Astrocyte (in vitro differentiated cells and primary cell): ENCODE data around the gene MTUS2. TPM values are rescaled to one million over a fixed set of nuclear protein-coding genes. Genes with fewer than 3 reads are reported as not detected.

Source experiments
- DNase-seq: peaks from one replicate; pipeline ENCODE4 v3.0.0-alpha.2; 2010; ENCODE audit warnings: low read depth
- FAIRE-seq: peaks from 2 replicates; lab custom pipeline; 2011; peaks lifted over from hg19 to GRCh38; lab: Jason Lieb, UNC
- H2AFZ ChIP-seq: 2 replicates; pipeline ENCODE4 v1.6.0; 2012; ENCODE audit warnings: low read depth, low read length, inconsistent platforms
- H3K27ac ChIP-seq: 2 replicates; pipeline ENCODE4 v1.5.1; 2011; ENCODE audit warnings: low read depth, low read length, inconsistent platforms
- H3K27me3 ChIP-seq: 2 replicates; pipeline ENCODE4 v1.6.0; 2011; ENCODE audit warnings: low read length, inconsistent platforms; ENCODE audit not compliant: insufficient read depth
- H3K36me3 ChIP-seq: 2 replicates; pipeline ENCODE4 v1.5.1; 2011; ENCODE audit warnings: low read length, inconsistent platforms; ENCODE audit not compliant: insufficient read depth
- H3K4me1 ChIP-seq: 2 replicates; pipeline ENCODE4 v1.5.1; 2011; ENCODE audit warnings: low read length, inconsistent platforms; ENCODE audit not compliant: insufficient read depth
- H3K4me2 ChIP-seq: 2 replicates; pipeline ENCODE4 v1.6.0; 2012; ENCODE audit warnings: low read length, inconsistent platforms
- H3K4me3 ChIP-seq: 2 replicates; pipeline ENCODE4 v1.5.1; 2011; ENCODE audit warnings: low read depth, mild to moderate bottlenecking, low read length, inconsistent platforms; ENCODE audit not compliant: insufficient read depth
- H3K79me2 ChIP-seq: 2 replicates; pipeline ENCODE4 v1.6.0; 2012; ENCODE audit warnings: mild to moderate bottlenecking, low read length, inconsistent platforms; ENCODE audit not compliant: insufficient read depth
- H3K9ac ChIP-seq: 2 replicates; pipeline ENCODE4 v1.6.0; 2012; ENCODE audit warnings: mild to moderate bottlenecking, low read length, inconsistent platforms
- H3K9me3 ChIP-seq: 2 replicates; pipeline ENCODE4 v1.5.1; 2012; ENCODE audit warnings: low read depth, mild to moderate bottlenecking, low read length, inconsistent platforms; ENCODE audit not compliant: insufficient read depth
- H4K20me1 ChIP-seq: 2 replicates; pipeline ENCODE4 v1.6.0; 2012; ENCODE audit warnings: low read length, inconsistent platforms; ENCODE audit not compliant: insufficient read depth
- H3K27ac Mint-ChIP-seq: one replicate; pipeline ENCODE4 v1.8.0; 2021; ENCODE audit warnings: mild to moderate bottlenecking, mixed read lengths; ENCODE audit not compliant: unreplicated experiment
- H3K27me3 Mint-ChIP-seq: one replicate; pipeline ENCODE4 v1.8.0; 2021; ENCODE audit warnings: low read depth, mixed read lengths; ENCODE audit not compliant: unreplicated experiment
- H3K36me3 Mint-ChIP-seq: one replicate; pipeline ENCODE4 v1.8.0; 2021; ENCODE audit warnings: low read depth, mixed read lengths; ENCODE audit not compliant: unreplicated experiment
- H3K4me1 Mint-ChIP-seq: one replicate; pipeline ENCODE4 v1.8.0; 2021; ENCODE audit warnings: low read depth, mixed read lengths; ENCODE audit not compliant: unreplicated experiment
- H3K4me3 Mint-ChIP-seq: one replicate; pipeline ENCODE4 v1.8.0; 2021; ENCODE audit warnings: mild to moderate bottlenecking, moderate library complexity, mixed read lengths; ENCODE audit not compliant: unreplicated experiment
- H3K9me3 Mint-ChIP-seq: one replicate; pipeline ENCODE4 v1.8.0; 2021; ENCODE audit warnings: mild to moderate bottlenecking, mixed read lengths; ENCODE audit not compliant: unreplicated experiment
- CTCF ChIP-seq: IDR thresholded peaks from 2 replicates; pipeline ENCODE4 v1.5.1; 2011; ENCODE audit warnings: low read depth, mild to moderate bottlenecking, inconsistent platforms, low read length, moderate library complexity; ENCODE audit not compliant: insufficient read depth
- EZH2 ChIP-seq: IDR thresholded peaks from 2 replicates; pipeline ENCODE4 v1.6.1; 2012; ENCODE audit warnings: mild to moderate bottlenecking, low read length, inconsistent platforms; ENCODE audit not compliant: insufficient read depth
- total RNA-seq: library from RNA; stranded (reverse); gene quantifications from 2 replicates; pipeline ENCODE4 v1.2.1, GENCODE V29; 2021

MTUS2 gene
- total RNA-seq, 1 donor from 2014 or later: 0.50 TPM

GRCh38 chr13:28825379-28825778 is 5.2 kb downstream of the MTUS2 start:
- no peak overlapping the region for H3K4me2 ChIP-seq
- no peaks in the 10 kb centered on the region for H3K36me3 ChIP-seq
- H3K27me3 Mint-ChIP-seq: peaks cover 28% of the 10 kb centered on the region
- peaks cover 3% of the 10 kb centered on the region for H3K4me1 ChIP-seq
- no peak overlapping the region for H3K27ac Mint-ChIP-seq
- no peaks in the 10 kb centered on the region for H3K4me1 Mint-ChIP-seq
- no peak overlapping the region for H3K4me3 Mint-ChIP-seq
- no peaks in the 10 kb centered on the region for H3K9me3 ChIP-seq
- no peak overlapping the region for H3K4me3 ChIP-seq
- TF ChIP-seq EZH2 (no peak), CTCF (no peak)
- no peak overlapping the region for H3K9ac ChIP-seq
- FAIRE-seq (no peak), DNase-seq (no peak)
- no peak overlapping the region for H2AFZ ChIP-seq
- H3K9me3 Mint-ChIP-seq: peaks cover 16% of the 10 kb centered on the region
- no peaks in the 10 kb centered on the region for H3K79me2 ChIP-seq
- H3K36me3 Mint-ChIP-seq: no peaks in the 10 kb centered on the region
- H4K20me1 ChIP-seq: no peaks in the 10 kb centered on the region
- no peak overlapping the region for H3K27ac ChIP-seq
- peaks cover 19% of the 10 kb centered on the region for H3K27me3 ChIP-seq

- no peak overlapping the region for H3K27ac ChIP-seq
- TF ChIP-seq EZH2 (no peak), CTCF (no peak)
- Mint-ChIP-seq H3K27ac (no peak overlapping the region), H3K4me1 (no peaks in the 10 kb centered on the region), H3K27me3 (peaks cover 22% of the 10 kb centered on the region), H3K9me3 (peaks cover 21% of the 10 kb centered on the region), H3K36me3 (no peaks in the 10 kb centered on the region), H3K4me3 (no peak overlapping the region)
- no peaks in the 10 kb centered on the region for H3K9me3 ChIP-seq
- no peak overlapping the region for H2AFZ ChIP-seq
- no peak overlapping the region for H3K9ac ChIP-seq
- FAIRE-seq (no peak), DNase-seq (no peak)
- no peaks in the 10 kb centered on the region for H3K36me3 ChIP-seq
- peaks cover 9% of the 10 kb centered on the region for H3K27me3 ChIP-seq
- H3K4me2 ChIP-seq: no peak overlapping the region
- H4K20me1 ChIP-seq: no peaks in the 10 kb centered on the region
- H3K4me3 ChIP-seq: no peak overlapping the region
- H3K79me2 ChIP-seq: no peaks in the 10 kb centered on the region
- no peaks in the 10 kb centered on the region for H3K4me1 ChIP-seq
Observed at GRCh38 chr13:28826368-28826767, 6.2 kb downstream of the MTUS2 start.

GRCh38 chr13:28830580-28830979 is 10.4 kb downstream of the MTUS2 start:
- Mint-ChIP-seq H3K4me1 (no peaks in the 10 kb centered on the region), H3K27me3 (no peaks in the 10 kb centered on the region), H3K27ac (no peak overlapping the region), H3K36me3 (no peaks in the 10 kb centered on the region), H3K9me3 (peaks cover 21% of the 10 kb centered on the region), H3K4me3 (no peak overlapping the region)
- no peak overlapping the region for H3K4me2 ChIP-seq
- no peaks in the 10 kb centered on the region for H3K4me1 ChIP-seq
- no peaks in the 10 kb centered on the region for H3K79me2 ChIP-seq
- H4K20me1 ChIP-seq: no peaks in the 10 kb centered on the region
- no peak for DNase-seq
- H3K36me3 ChIP-seq: no peaks in the 10 kb centered on the region
- no peaks in the 10 kb centered on the region for H3K9me3 ChIP-seq
- H2AFZ ChIP-seq: no peak overlapping the region
- H3K9ac ChIP-seq: no peak overlapping the region
- H3K27me3 ChIP-seq: no peaks in the 10 kb centered on the region
- FAIRE-seq: no peak
- TF ChIP-seq EZH2 (no peak), CTCF (no peak)
- H3K4me3 ChIP-seq: no peak overlapping the region
- H3K27ac ChIP-seq: no peak overlapping the region
